B cell (primary cell): Measurements from ENCODE around the gene HSPA12A. TPM values are rescaled to one million over a fixed set of nuclear protein-coding genes. Genes with fewer than 3 reads are reported as not detected.

Source experiments
- ATAC-seq: fragments of 200-7000 bp; cut with Tn5 transposase; one replicate; pipeline ENCODE4 v1.10.0; 2021; ENCODE audit warnings: low read depth, mild to moderate bottlenecking, moderate number of reproducible peaks, moderate library complexity
- CTCF ChIA-PET: fragments of 350-600 bp; sonication (Branson Sonifier 250); formaldehyde crosslinking; loops from one replicate; lab custom pipeline; 2021; ENCODE audit warnings: antibody characterized with exemption, inconsistent platforms; lab: Charles Lee
- POLR2A ChIA-PET: fragments of 350-600 bp; sonication (Branson Sonifier 250); formaldehyde crosslinking; loops from one replicate; lab custom pipeline; 2021; ENCODE audit warnings: antibody characterized with exemption; lab: Charles Lee
- DNase-seq: peaks from one replicate; pipeline ENCODE4 v3.0.0; 2013
- H2AFZ ChIP-seq: 2 replicates; pipeline ENCODE4 v1.6.1; 2012; ENCODE audit warnings: mild to moderate bottlenecking, low read depth, low read length; ENCODE audit not compliant: insufficient read depth, poor library complexity, severe bottlenecking
- H3K27ac ChIP-seq, 2 donors: 1 replicate in 1 of 2; 2 replicates in 1 of 2; pipeline ENCODE4 v1.5.1; 2012 to 2013; ENCODE audit warnings: low read length in 2 of 2, mild to moderate bottlenecking in 2 of 2, moderate library complexity in 1 of 2
- H3K27me3 ChIP-seq, 4 experiments: fragments of 200-600 bp in 1 of 4; sonication (generic) in 1 of 4; replicated peaks in 1 of 4; 1 replicate in 2 of 4; 2 replicates in 2 of 4; pipeline versions ENCODE4 v1.6.1 to v1.7.0; 2013 to 2016; ENCODE audit warnings: low read length in 3 of 4, mild to moderate bottlenecking in 2 of 4, mixed read lengths in 1 of 4, moderate library complexity in 1 of 4; ENCODE audit not compliant: insufficient read depth in 4 of 4, control insufficient read depth in 3 of 4; ENCODE audit errors: control extremely low read depth in 1 of 4
- H3K36me3 ChIP-seq, 2 experiments: replicated peaks in 1 of 2; 1 replicate in 1 of 2; 2 replicates in 1 of 2; pipeline versions ENCODE4 v1.6.1 to v1.7.1; 2013; ENCODE audit warnings: low read length in 1 of 2; ENCODE audit not compliant: insufficient read depth in 2 of 2, control insufficient read depth in 1 of 2; ENCODE audit errors: control extremely low read depth in 1 of 2, extremely low read depth in 1 of 2
- H3K4me1 ChIP-seq, 2 donors: fragments of 200-600 bp in 1 of 2; sonication (generic) in 1 of 2; 1 replicate in 1 of 2; 2 replicates in 1 of 2; pipeline versions ENCODE4 v1.5.1 to v1.6.1; 2013 to 2017; ENCODE audit warnings: low read length in 2 of 2; ENCODE audit not compliant: control insufficient read depth in 2 of 2, insufficient read depth in 2 of 2
- H3K4me2 ChIP-seq: replicated peaks from 2 replicates; pipeline ENCODE3; 2012; ENCODE audit warnings: mild to moderate bottlenecking, low read depth, low read length; ENCODE audit not compliant: poor library complexity, severe bottlenecking
- H3K4me3 ChIP-seq, 5 experiments: fragments of 200-600 bp in 1 of 5; sonication (generic) in 1 of 5; 1 replicate in 3 of 5; 2 replicates in 2 of 5; pipeline versions ENCODE4 v1.5.1 to v1.7.0; 2011 to 2016; ENCODE audit warnings: low read length in 4 of 5, mild to moderate bottlenecking in 4 of 5, low read depth in 2 of 5, control low read depth in 1 of 5, moderate library complexity in 1 of 5; ENCODE audit not compliant: insufficient read depth in 1 of 5; ENCODE audit errors: control extremely low read depth in 1 of 5, extremely low read depth in 1 of 5
- H3K79me2 ChIP-seq: fragments of 200-600 bp; sonication (generic); one replicate; pipeline ENCODE4 v1.6.0; 2016; ENCODE audit warnings: low read length; ENCODE audit not compliant: control insufficient read depth, insufficient read depth
- H3K9ac ChIP-seq: fragments of 200-600 bp; sonication (generic); 2 replicates; pipeline ENCODE4 v1.6.1; 2017; ENCODE audit warnings: mild to moderate bottlenecking, low read length, moderate library complexity
- H3K9me3 ChIP-seq, 3 donors: one replicate each; pipeline versions ENCODE4 v1.6.1 to v1.7.1; 2013; ENCODE audit warnings: low read length in 2 of 3; ENCODE audit not compliant: control insufficient read depth in 2 of 3, insufficient read depth in 1 of 3; ENCODE audit errors: control extremely low read depth in 1 of 3
- H4K20me1 ChIP-seq: 2 replicates; pipeline ENCODE4 v1.6.0; 2012; ENCODE audit warnings: mild to moderate bottlenecking, low read length; ENCODE audit not compliant: insufficient read depth, control insufficient read depth, poor library complexity, severe bottlenecking
- H3K27ac Mint-ChIP-seq: one replicate; pipeline ENCODE4 v1.8.0; 2021; ENCODE audit warnings: mixed read lengths
- H3K27me3 Mint-ChIP-seq: one replicate; pipeline ENCODE4 v1.8.0; 2021; ENCODE audit warnings: mixed read lengths
- H3K4me1 Mint-ChIP-seq: one replicate; pipeline ENCODE4 v1.8.0; 2021; ENCODE audit warnings: mixed read lengths
- H3K4me3 Mint-ChIP-seq: one replicate; pipeline ENCODE4 v1.8.0; 2021; ENCODE audit warnings: mixed read lengths
- H3K9me3 Mint-ChIP-seq: one replicate; pipeline ENCODE4 v1.8.0; 2022; ENCODE audit warnings: mixed read lengths; ENCODE audit not compliant: insufficient read depth
- CTCF ChIP-seq: fragments of 200-600 bp; IDR thresholded peaks from one replicate; pipeline ENCODE4 v1.8.0; 2022; ENCODE audit warnings: antibody characterized with exemption, mild to moderate bottlenecking
- EZH2 ChIP-seq: IDR thresholded peaks from 2 replicates; pipeline ENCODE4 v1.6.1; 2012; ENCODE audit warnings: borderline replicate concordance, low read depth, mild to moderate bottlenecking, moderate library complexity, low read length; ENCODE audit not compliant: insufficient read depth, poor library complexity, severe bottlenecking
- WGBS: methylation state at CpG from one replicate; pipeline ENCODE4 v1.1.5; 2013; ENCODE audit warnings: missing lambda C conversion rate; ENCODE audit not compliant: insufficient coverage; 5-methylcytosine and 5-hydroxymethylcytosine counted together
- intact Hi-C: fragments of 100-400 bp; cut with micrococcal nuclease; formaldehyde crosslinking; loops from one replicate; pipeline ENCODE4 v1.10.0; 2022
- polyA plus RNA-seq: library from polyadenylated mRNA; depleted of rRNA; stranded (reverse); fragments of >200 nt; gene quantifications from 2 replicates; pipeline ENCODE4 v1.2.3, GENCODE V29; 2012
- total RNA-seq, 2 donors: library from RNA; stranded (reverse); fragments of 120-200 nt in 1 of 2; gene quantifications; 1 replicate in 1 of 2; 2 replicates in 1 of 2; pipeline versions ENCODE4 v1.2.3 to v1.2.4, GENCODE V29; 2013 to 2022

Gene HSPA12A
- total and polyA plus RNA-seq, 2 donors (not counting 1 experiment from before 2014, with no cell fraction given), result 2.1 to 17.7 TPM

GRCh38 chr10:116654816-116655215, 87.5 kb downstream of the HSPA12A start:
- 51% methylated on average over 2 of the region's 4 CpGs for WGBS
- H3K9me3 Mint-ChIP-seq, result peaks cover 3% of the 10 kb centered on the region
- CTCF ChIA-PET, result no interaction called here
- H3K36me3 ChIP-seq, result no peaks in the 10 kb centered on the region
- H3K27ac ChIP-seq, result no peak overlapping the region
- POLR2A ChIA-PET, result no interaction called here
- no peak overlapping the region for H2AFZ ChIP-seq
- no peak overlapping the region for H3K4me3 Mint-ChIP-seq
- H3K4me1 Mint-ChIP-seq, result no peaks in the 10 kb centered on the region
- ATAC-seq (no peak), DNase-seq (no peak)
- no peak overlapping the region for H3K4me2 ChIP-seq
- peaks cover 11% of the 10 kb centered on the region for H3K27me3 Mint-ChIP-seq
- TF ChIP-seq EZH2, result no peak
- no peak for TF ChIP-seq CTCF
- H3K4me1 ChIP-seq, result no peaks in the 10 kb centered on the region
- H4K20me1 ChIP-seq, result no peaks in the 10 kb centered on the region
- H3K9me3 ChIP-seq, result peaks cover 0 to 7% (median 0%) of the 10 kb centered on the region in 3 donors
- H3K27ac Mint-ChIP-seq, result no peak overlapping the region
- H3K27me3 ChIP-seq, result no peaks in the 10 kb centered on the region
- intact Hi-C loops, result no loop called here
- H3K79me2 ChIP-seq, result no peaks in the 10 kb centered on the region
- no peak overlapping the region for H3K4me3 ChIP-seq
- no peak overlapping the region for H3K9ac ChIP-seq

GRCh38 chr10:116653885-116654284, 88.5 kb downstream of the HSPA12A start:
- intact Hi-C loops, result no loop called here
- Histone ChIP-seq H3K27me3 (no peaks in the 10 kb centered on the region), H4K20me1 (no peaks in the 10 kb centered on the region), H3K79me2 (no peaks in the 10 kb centered on the region), H3K27ac (no peak overlapping the region), H3K4me2 (no peak overlapping the region), H3K4me3 (no peak overlapping the region), H3K4me1 (no peaks in the 10 kb centered on the region), H3K36me3 (no peaks in the 10 kb centered on the region), H2AFZ (no peak overlapping the region), H3K9me3 (peaks cover 0 to 7% (median 0%) of the 10 kb centered on the region in 3 donors), H3K9ac (no peak overlapping the region)
- no peak for DNase-seq
- TF ChIP-seq CTCF (no peak), EZH2 (no peak)
- ChIA-PET CTCF (no interaction called here), POLR2A (no interaction called here)
- no peaks in the 10 kb centered on the region for H3K4me1 Mint-ChIP-seq
- no peak overlapping the region for H3K27ac Mint-ChIP-seq
- peaks cover 10% of the 10 kb centered on the region for H3K9me3 Mint-ChIP-seq
- no peak overlapping the region for H3K4me3 Mint-ChIP-seq
- peaks cover 11% of the 10 kb centered on the region for H3K27me3 Mint-ChIP-seq
- no peak for ATAC-seq
- WGBS, result no CpG with 5 or more reads among the region's 1 CpG
